Measurements from ENCODE around the gene SPDYA.
"Not testable (repeated sequence)": the region's sequence is repeated elsewhere in the genome, so short reads cannot be mapped to it uniquely, and the experiment has no call there.

Gene SPDYA

DNA sequence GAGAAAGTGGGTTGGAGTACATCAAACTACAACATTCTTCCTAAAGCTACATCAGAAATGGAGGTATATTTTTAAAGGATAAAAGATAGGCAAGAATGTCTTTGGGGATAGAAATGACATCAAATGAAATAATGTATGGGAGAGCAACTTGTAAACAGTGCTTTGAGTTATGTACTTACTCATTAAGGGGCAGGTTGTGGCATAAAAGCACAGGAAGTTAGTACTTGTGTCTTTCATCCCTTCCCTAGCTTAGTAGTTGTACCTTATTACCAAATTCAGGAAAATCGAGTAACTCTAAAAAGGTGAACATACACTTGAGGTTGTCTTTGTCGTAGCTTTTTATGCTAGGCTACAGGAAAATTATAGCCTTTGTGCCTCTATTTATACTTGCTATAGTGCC lies 30.1 kb upstream of the SPDYA start:
- ATAC-seq = no peak
- TF ChIP-seq ZFP3 (CRISPR knock-in tag; IDR thresholded peaks at IDR 0.05) = no peak
- no peak for TF ChIP-seq ZFP30 (CRISPR knock-in tag; IDR thresholded peaks at IDR 0.05)
- TF ChIP-seq POU6F1 (CRISPR knock-in tag; IDR thresholded peaks at IDR 0.05; ENCODE audit: borderline replicate concordance, low read depth) = no peak
- no peak for TF ChIP-seq PPARA (CRISPR knock-in tag; IDR thresholded peaks at IDR 0.05; ENCODE audit: borderline replicate concordance)
- TF ChIP-seq ISL1 (CRISPR knock-in tag; IDR thresholded peaks at IDR 0.05) = no peak
- no peak for TF ChIP-seq ZNF8 (CRISPR knock-in tag; IDR thresholded peaks at IDR 0.05)
- no peak for TF ChIP-seq ARNTL (CRISPR knock-in tag; IDR thresholded peaks at IDR 0.05; ENCODE audit: borderline replicate concordance, low read depth)
- no peak for TF ChIP-seq OSR1 (CRISPR knock-in tag; IDR thresholded peaks at IDR 0.05)
- no peak for TF ChIP-seq BACH2 (CRISPR knock-in tag; IDR thresholded peaks at IDR 0.05; ENCODE audit: borderline replicate concordance)
- TF ChIP-seq GLIS3 (CRISPR knock-in tag; IDR thresholded peaks at IDR 0.05) = no peak
- no peak for TF ChIP-seq TSHZ2 (CRISPR knock-in tag; IDR thresholded peaks at IDR 0.05)
- TF ChIP-seq TOX (CRISPR knock-in tag; IDR thresholded peaks at IDR 0.05; ENCODE audit: borderline replicate concordance) = no peak
- TF ChIP-seq ZC3H10 (CRISPR knock-in tag; IDR thresholded peaks at IDR 0.05) = no peak
- no peak for TF ChIP-seq SNAI2 (CRISPR knock-in tag; IDR thresholded peaks at IDR 0.05)

DNA sequence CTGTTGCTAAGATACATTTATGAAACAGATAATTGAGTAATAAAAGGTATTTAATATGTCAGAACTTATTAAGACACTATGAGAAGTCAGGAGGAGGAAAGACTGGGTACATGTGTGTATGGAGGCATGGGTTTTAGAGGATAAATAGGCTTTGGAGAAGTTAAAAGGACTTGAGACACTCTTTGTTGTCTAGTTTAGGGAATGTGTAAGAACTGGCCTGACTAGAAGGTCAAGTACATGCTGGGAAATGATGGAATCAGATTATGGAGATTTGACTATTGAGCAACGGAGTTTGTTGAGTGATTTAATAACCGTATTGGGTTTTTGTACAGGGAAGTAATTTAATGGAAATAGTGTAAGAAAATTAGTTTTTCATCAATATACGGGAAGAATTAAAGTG lies 28.2 kb upstream of the SPDYA start:
- ATAC-seq = no peak
- no peak for TF ChIP-seq TOX (CRISPR knock-in tag; IDR thresholded peaks at IDR 0.05; ENCODE audit: borderline replicate concordance)
- no peak for TF ChIP-seq PATZ1 (CRISPR knock-in tag; IDR thresholded peaks at IDR 0.05; ENCODE audit: borderline replicate concordance)
- TF ChIP-seq OSR1 (CRISPR knock-in tag; IDR thresholded peaks at IDR 0.05) = no peak

- not testable (repeated sequence) for ATAC-seq
Observed at GRCh38 chr2:28784570-28784969, 26.1 kb upstream of the SPDYA start.

GRCh38 chr2:28796620-28797019 lies 14.0 kb upstream of the SPDYA start:
- no peak for ATAC-seq
- TF ChIP-seq ISL1 (CRISPR knock-in tag; IDR thresholded peaks at IDR 0.05) (no peak), GLIS3 (CRISPR knock-in tag; IDR thresholded peaks at IDR 0.05) (no peak), ZFP30 (CRISPR knock-in tag; IDR thresholded peaks at IDR 0.05) (no peak), TSHZ2 (CRISPR knock-in tag; IDR thresholded peaks at IDR 0.05) (no peak), POU6F1 (CRISPR knock-in tag; IDR thresholded peaks at IDR 0.05; ENCODE audit: borderline replicate concordance, low read depth) (no peak), TCF4 (CRISPR knock-in tag; IDR thresholded peaks at IDR 0.05; ENCODE audit: borderline replicate concordance) (no peak), PPARA (CRISPR knock-in tag; IDR thresholded peaks at IDR 0.05; ENCODE audit: borderline replicate concordance) (no peak), ARNTL (CRISPR knock-in tag; IDR thresholded peaks at IDR 0.05; ENCODE audit: borderline replicate concordance, low read depth) (no peak), PATZ1 (CRISPR knock-in tag; IDR thresholded peaks at IDR 0.05; ENCODE audit: borderline replicate concordance) (no peak), BACH2 (CRISPR knock-in tag; IDR thresholded peaks at IDR 0.05; ENCODE audit: borderline replicate concordance) (no peak)

All from SK-N-SH treated with all-trans-retinoic acid at 6 μM for 48 hours (cell line).